Measurements from ENCODE around the gene FAM53B. TPM values are rescaled to one million over a fixed set of nuclear protein-coding genes. Genes with fewer than 3 reads are reported as not detected.

FAM53B gene
- total and polyA plus RNA-seq, 4 donors: 14.6 to 45.4 (median 18.2) TPM

DNA sequence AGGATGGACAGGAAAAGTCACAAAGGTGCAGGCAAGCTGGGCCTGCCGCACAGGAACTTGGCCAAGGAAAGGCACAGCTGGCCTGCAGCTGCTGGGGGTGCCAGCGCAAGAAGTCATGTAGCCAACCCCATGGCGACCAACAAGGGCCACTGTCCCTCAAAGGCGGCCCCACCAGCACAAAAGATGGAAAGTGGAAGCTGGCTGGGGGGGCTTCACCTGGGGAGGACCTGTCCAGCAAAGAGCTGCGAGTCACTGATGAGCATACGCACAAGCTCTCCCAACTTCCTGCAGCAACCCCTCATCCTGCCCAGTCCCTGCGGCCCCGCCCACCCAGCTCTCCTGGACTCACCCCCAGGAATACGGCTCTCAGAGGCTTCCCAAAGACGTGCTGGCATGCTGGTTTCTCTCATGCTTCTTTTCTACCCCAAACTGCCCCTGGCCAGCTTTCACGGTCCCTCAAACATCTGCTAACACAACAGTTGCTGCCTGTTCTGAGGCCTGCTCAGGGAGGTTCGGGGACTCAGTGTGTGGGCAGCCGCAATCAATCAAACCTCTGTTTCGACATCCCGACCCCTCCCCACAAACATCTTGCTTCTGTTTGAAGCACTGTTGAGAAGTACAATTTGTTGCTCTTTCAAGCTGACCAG, 67.6 kb downstream of the FAM53B start:
- DNase-seq: peak in 2 of 3 donors; percentile 44 to 59
- WGBS, 2 donors: 46 to 67% methylated on average over 15 of the region's 15 CpGs
- Histone ChIP-seq H3K9ac (ENCODE audit: insufficient read depth in 1 of 2, low read length in 2 of 2) (no peak overlapping the region), H3K4me1 (ENCODE audit: control insufficient read depth in 5 of 5, insufficient read depth in 5 of 5, low read length in 5 of 5) (peaks cover 26 to 67% (median 45%) of the 10 kb centered on the region in 5 donors), H3K27ac (ENCODE audit: low read depth in 1 of 2, low read length in 1 of 2) (peak overlapping the region in 1 of 2 donors; percentile 86), H3K27me3 (ENCODE audit: control insufficient read depth in 3 of 3, insufficient read depth in 3 of 3, low read length in 2 of 3) (no peaks in the 10 kb centered on the region), H3K9me3 (ENCODE audit: control insufficient read depth in 4 of 4, insufficient read depth in 3 of 4, low read length in 3 of 4) (no peaks in the 10 kb centered on the region), H3K4me3 (no peak overlapping the region), H3K36me3 (ENCODE audit: control insufficient read depth in 4 of 4, insufficient read depth in 4 of 4, low read length in 4 of 4) (peaks cover 0 to 22% (median 13%) of the 10 kb centered on the region in 4 donors)
- ATAC-seq (ENCODE audit: insufficient read depth, low FRiP score): no peak
- TF ChIP-seq CTCF (IDR thresholded peaks at IDR 0.05; ENCODE audit: control extremely low read depth, extremely low read depth): no peak

GRCh38 chr10:124675824-124676223, 68.4 kb downstream of the FAM53B start:
- 92 to 94% methylated on average over 4 of the region's 4 CpGs for WGBS, 2 donors
- Histone ChIP-seq H3K27ac (ENCODE audit: low read depth in 1 of 2, low read length in 1 of 2) (no peak overlapping the region), H3K9ac (ENCODE audit: insufficient read depth in 1 of 2, low read length in 2 of 2) (no peak overlapping the region), H3K4me3 (no peak overlapping the region), H3K27me3 (ENCODE audit: control insufficient read depth in 3 of 3, insufficient read depth in 3 of 3, low read length in 2 of 3) (no peaks in the 10 kb centered on the region), H3K36me3 (ENCODE audit: control insufficient read depth in 4 of 4, insufficient read depth in 4 of 4, low read length in 4 of 4) (peaks cover 0 to 16% (median 7%) of the 10 kb centered on the region in 4 donors), H3K4me1 (ENCODE audit: control insufficient read depth in 5 of 5, insufficient read depth in 5 of 5, low read length in 5 of 5) (peaks cover 26 to 72% (median 52%) of the 10 kb centered on the region in 5 donors), H3K9me3 (ENCODE audit: control insufficient read depth in 4 of 4, insufficient read depth in 3 of 4, low read length in 3 of 4) (no peaks in the 10 kb centered on the region)
- ATAC-seq (ENCODE audit: insufficient read depth, low FRiP score) (no peak), DNase-seq (no peak)
- TF ChIP-seq CTCF (IDR thresholded peaks at IDR 0.05; ENCODE audit: control extremely low read depth, extremely low read depth): no peak

DNA sequence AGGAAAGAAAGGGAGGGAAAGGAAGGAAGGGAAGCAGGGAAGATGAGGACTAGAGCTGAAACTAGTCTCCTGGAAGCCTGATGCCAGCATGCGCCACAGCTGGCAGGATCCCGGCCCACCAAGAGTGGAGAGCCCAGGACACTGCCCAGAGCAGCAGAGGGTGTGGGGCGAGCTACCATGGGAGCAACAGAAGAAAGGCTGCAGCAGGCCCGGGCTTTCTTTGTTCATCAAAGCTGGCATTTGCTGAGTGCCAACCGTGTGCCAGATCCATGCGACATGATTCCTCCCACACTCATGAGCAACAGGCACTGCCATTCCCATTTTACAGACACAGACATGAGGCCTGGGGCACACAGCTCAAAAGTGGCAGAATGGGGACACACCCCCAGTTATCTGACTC, 68.9 kb downstream of the FAM53B start:
- H3K4me3 ChIP-seq: no peak overlapping the region
- H3K9me3 ChIP-seq (ENCODE audit: control insufficient read depth in 4 of 4, insufficient read depth in 3 of 4, low read length in 3 of 4): no peaks in the 10 kb centered on the region
- DNase-seq (no peak), ATAC-seq (ENCODE audit: insufficient read depth, low FRiP score) (no peak)
- TF ChIP-seq CTCF (IDR thresholded peaks at IDR 0.05; ENCODE audit: control extremely low read depth, extremely low read depth): no peak
- H3K27me3 ChIP-seq (ENCODE audit: control insufficient read depth in 3 of 3, insufficient read depth in 3 of 3, low read length in 2 of 3): no peaks in the 10 kb centered on the region
- peak overlapping the region in 1 of 2 donors; percentile 39 for H3K9ac ChIP-seq (ENCODE audit: insufficient read depth in 1 of 2, low read length in 2 of 2)
- H3K36me3 ChIP-seq (ENCODE audit: control insufficient read depth in 4 of 4, insufficient read depth in 4 of 4, low read length in 4 of 4): peaks cover 0 to 10% (median 4%) of the 10 kb centered on the region in 4 donors
- H3K4me1 ChIP-seq (ENCODE audit: control insufficient read depth in 5 of 5, insufficient read depth in 5 of 5, low read length in 5 of 5): peaks cover 24 to 78% (median 55%) of the 10 kb centered on the region in 5 donors
- WGBS, 2 donors: 88 to 89% methylated on average over 6 of the region's 6 CpGs
- peak overlapping the region; percentile 28 to 66 for H3K27ac ChIP-seq (ENCODE audit: low read depth in 1 of 2, low read length in 1 of 2)
